HG02642 (cell line): ENCODE data around the gene NDUFV2.

Experiments used
- ATAC-seq: cut with Tn5 transposase; IDR thresholded peaks from one replicate; pipeline ENCODE4 v1.9.1; 2021; ENCODE audit warnings: mild to moderate bottlenecking; ENCODE audit not compliant: unreplicated experiment, poor library complexity

NDUFV2 gene

GRCh38 chr18:9182852-9183399, 80.4 kb downstream of the NDUFV2 start:
- ATAC-seq: no peak
